Activated CD4-positive, alpha-beta memory T cell treated with anti-CD3 and anti-CD28 coated beads, Interleukin-2, amount 10 ng/mL, durations not matched to agents 7 days and 5 days (primary cell): ENCODE results near the gene ZFP30. TPM values are rescaled to one million over a fixed set of nuclear protein-coding genes. Genes with fewer than 3 reads are reported as not detected.
A peak's percentile ranks its signal among the peaks of the same experiment; 100 is the strongest.

Experiments
- CTCF ChIA-PET: fragments of 350-600 bp; sonication (Branson Sonifier 250); formaldehyde crosslinking; loops from one replicate; lab custom pipeline; 2021; ENCODE audit warnings: antibody characterized with exemption, inconsistent platforms; lab: Charles Lee
- POLR2A ChIA-PET: fragments of 350-600 bp; sonication (Branson Sonifier 250); formaldehyde crosslinking; loops from one replicate; lab custom pipeline; 2021; ENCODE audit warnings: antibody characterized with exemption; lab: Charles Lee
- DNase-seq: peaks from one replicate; pipeline ENCODE4 v3.0.0-alpha.2; 2020
- H3K27ac Mint-ChIP-seq: one replicate; pipeline ENCODE4 v1.8.0; 2021; ENCODE audit warnings: mild to moderate bottlenecking, mixed read lengths
- H3K27me3 Mint-ChIP-seq: one replicate; pipeline ENCODE4 v1.8.0; 2021; ENCODE audit warnings: mixed read lengths
- H3K36me3 Mint-ChIP-seq: one replicate; pipeline ENCODE4 v1.8.0; 2021; ENCODE audit warnings: low read depth, mixed read lengths
- H3K4me1 Mint-ChIP-seq: one replicate; pipeline ENCODE4 v1.8.0; 2021; ENCODE audit warnings: mixed read lengths
- H3K4me3 Mint-ChIP-seq: one replicate; pipeline ENCODE4 v1.8.0; 2021; ENCODE audit warnings: mild to moderate bottlenecking, mixed read lengths
- H3K9me3 Mint-ChIP-seq: one replicate; pipeline ENCODE4 v1.8.0; 2021; ENCODE audit warnings: mixed read lengths
- total RNA-seq, 2 experiments: library from RNA; stranded (reverse); gene quantifications; one replicate each; pipeline ENCODE4 v1.2.3, GENCODE V29; 2021

ZFP30 gene
- total RNA-seq, 2 experiments from 2014 or later, result 11.9 to 14.2 TPM

GRCh38 chr19:37635076-37636056 lies 19.9 kb downstream of the ZFP30 start:
- POLR2A ChIA-PET, result no interaction called here

GRCh38 chr19:37594982-37595382 lies 60.3 kb downstream of the ZFP30 start:
- peak; percentile 61 for DNase-seq
- H3K27me3 Mint-ChIP-seq, result no peaks in the 10 kb centered on the region
- H3K4me1 Mint-ChIP-seq, result peaks cover 17% of the 10 kb centered on the region
- peak overlapping the region; percentile 80 for H3K27ac Mint-ChIP-seq
- ChIA-PET POLR2A (interaction anchor here (1.2 to 2.6 kb wide), 7 partner anchors 60 to 908 kb away, joined by 4 to 11 read pairs (median 5); partner anchors contain the start of genes ZFP30, ZNF527, ZNF567 and ZNF569), CTCF (interaction anchor here (0.6 to 1.6 kb wide), 6 partner anchors 10 to 277 kb away, joined by 3 to 7 read pairs (median 3); partner anchors contain the start of genes ZNF527 and ZNF573)
- H3K36me3 Mint-ChIP-seq, result peaks cover 12% of the 10 kb centered on the region
- peaks cover 32% of the 10 kb centered on the region for H3K9me3 Mint-ChIP-seq
- H3K4me3 Mint-ChIP-seq, result peak overlapping the region; percentile 90

More at GRCh38 chr19:37635076-37636056, 19.9 kb downstream of the ZFP30 start:
- Mint-ChIP-seq H3K36me3 (peaks cover 51% of the 10 kb centered on the region), H3K4me1 (no peaks in the 10 kb centered on the region), H3K9me3 (peaks cover 57% of the 10 kb centered on the region), H3K27ac (no peak overlapping the region), H3K4me3 (no peak overlapping the region), H3K27me3 (no peaks in the 10 kb centered on the region)
- CTCF ChIA-PET, result no interaction called here
- DNase-seq, result no peak

GRCh38 chr19:37594304-37594981 lies 60.8 kb downstream of the ZFP30 start, which contains the start of the genes ZNF540 and ZNF571:
TSS of gene ZNF540 (plus strand) at chr19:37594876. CDS start at chr19:37598448, 3,572 bp downstream.
TSS of gene ZNF571 (minus strand) at chr19:37594792. CDS start at chr19:37586676, 8,116 bp downstream.
- peak; percentile 91 for DNase-seq
- Mint-ChIP-seq H3K4me3 (peak within 1 kb of the TSS; percentile 90), H3K27me3 (no peaks in the 10 kb centered on the region), H3K9me3 (peaks cover 29% of the 10 kb centered on the region), H3K27ac (peak within 1 kb of the TSS; percentile 80), H3K4me1 (peaks cover 17% of the 10 kb centered on the region), H3K36me3 (peaks cover 12% of the 10 kb centered on the region)
- CTCF ChIA-PET, result interaction anchor here (0.7 to 1.6 kb wide), 5 partner anchors 11 to 679 kb away, joined by 3 to 7 read pairs (median 3); partner anchors contain the start of genes ZNF527, ZNF568, ZNF573 and ZNF829
- POLR2A ChIA-PET, result interaction anchor here (0.7 to 2.6 kb wide), 8 partner anchors 61 to 907 kb away, joined by 4 to 11 read pairs (median 5); partner anchors contain the start of genes ZFP30, ZNF383, ZNF527 and ZNF567

GRCh38 chr19:37593996-37594303 lies 61.3 kb downstream of the ZFP30 start:
- no peaks in the 10 kb centered on the region for H3K27me3 Mint-ChIP-seq
- CTCF ChIA-PET, result interaction anchor here (1.0 to 1.6 kb wide), 2 partner anchors 223 to 678 kb away, joined by 3 to 7 read pairs; partner anchors contain the start of genes ZNF527, ZNF568 and ZNF829
- H3K9me3 Mint-ChIP-seq, result peaks cover 32% of the 10 kb centered on the region
- H3K36me3 Mint-ChIP-seq, result peaks cover 12% of the 10 kb centered on the region
- POLR2A ChIA-PET, result interaction anchor here (0.7 to 2.6 kb wide), 7 partner anchors 61 to 907 kb away, joined by 4 to 11 read pairs (median 5); partner anchors contain the start of genes ZFP30, ZNF383, ZNF527 and ZNF567
- DNase-seq, result no peak
- peaks cover 17% of the 10 kb centered on the region for H3K4me1 Mint-ChIP-seq
- H3K4me3 Mint-ChIP-seq, result peak overlapping the region; percentile 90
- H3K27ac Mint-ChIP-seq, result peak overlapping the region; percentile 80

DNA sequence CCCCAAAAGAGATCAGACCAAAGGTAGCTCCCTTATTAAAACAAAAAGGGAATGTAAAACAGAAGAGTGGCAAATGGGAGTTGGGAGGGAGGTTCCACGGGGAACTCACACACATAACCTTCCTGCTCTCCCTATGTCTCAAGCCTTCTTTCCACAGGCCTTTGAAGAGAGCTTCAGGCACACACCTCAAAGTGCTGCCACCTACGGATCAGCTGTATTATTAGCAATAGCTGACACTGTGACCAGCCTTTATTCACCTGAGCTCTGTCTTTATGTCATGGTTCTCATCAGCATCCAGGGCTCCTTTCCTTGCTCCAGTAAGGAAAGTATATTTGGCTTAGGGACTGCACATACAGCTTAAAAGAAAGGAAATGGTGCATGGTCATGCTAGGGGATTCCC lies 71.9 kb downstream of the ZFP30 start:
- H3K36me3 Mint-ChIP-seq, result peaks cover 44% of the 10 kb centered on the region
- H3K4me3 Mint-ChIP-seq, result no peak overlapping the region
- H3K9me3 Mint-ChIP-seq, result peaks cover 53% of the 10 kb centered on the region
- ChIA-PET POLR2A (no interaction called here), CTCF (no interaction called here)
- no peak for DNase-seq
- H3K27me3 Mint-ChIP-seq, result no peaks in the 10 kb centered on the region
- no peaks in the 10 kb centered on the region for H3K4me1 Mint-ChIP-seq
- H3K27ac Mint-ChIP-seq, result no peak overlapping the region

DNA sequence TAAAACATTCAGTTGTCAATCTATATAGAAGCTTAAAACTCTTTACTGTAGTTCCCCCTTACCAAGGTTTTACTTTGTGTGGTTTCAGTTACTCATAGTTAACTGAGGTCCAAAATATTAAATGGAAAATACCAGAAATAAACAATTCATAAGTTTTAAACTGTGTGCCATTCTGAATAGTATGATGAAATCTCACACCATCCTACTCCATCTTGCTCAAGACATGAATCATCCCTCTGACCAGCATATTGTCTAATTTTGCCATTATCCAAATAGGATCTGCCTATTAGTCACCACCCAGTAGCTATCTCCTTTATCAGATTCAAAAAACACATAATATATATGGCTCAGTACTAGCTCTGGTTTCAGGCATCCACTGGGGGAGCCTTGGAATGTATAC lies 83.1 kb downstream of the ZFP30 start:
- no peaks in the 10 kb centered on the region for H3K4me1 Mint-ChIP-seq
- peaks cover 27% of the 10 kb centered on the region for H3K36me3 Mint-ChIP-seq
- H3K27me3 Mint-ChIP-seq, result no peaks in the 10 kb centered on the region
- H3K27ac Mint-ChIP-seq, result no peak overlapping the region
- DNase-seq, result no peak
- CTCF ChIA-PET, result no interaction called here
- H3K9me3 Mint-ChIP-seq, result peaks cover 62% of the 10 kb centered on the region
- H3K4me3 Mint-ChIP-seq, result no peak overlapping the region
- POLR2A ChIA-PET, result no interaction called here

- Mint-ChIP-seq H3K27ac (no peak overlapping the region), H3K4me3 (no peak overlapping the region), H3K4me1 (no peaks in the 10 kb centered on the region), H3K27me3 (no peaks in the 10 kb centered on the region), H3K36me3 (peaks cover 39% of the 10 kb centered on the region), H3K9me3 (peaks cover 76% of the 10 kb centered on the region)
- no peak for DNase-seq
- ChIA-PET CTCF (no interaction called here), POLR2A (no interaction called here)
Measured at GRCh38 chr19:37565370-37565669, 89.9 kb downstream of the ZFP30 start.

DNA sequence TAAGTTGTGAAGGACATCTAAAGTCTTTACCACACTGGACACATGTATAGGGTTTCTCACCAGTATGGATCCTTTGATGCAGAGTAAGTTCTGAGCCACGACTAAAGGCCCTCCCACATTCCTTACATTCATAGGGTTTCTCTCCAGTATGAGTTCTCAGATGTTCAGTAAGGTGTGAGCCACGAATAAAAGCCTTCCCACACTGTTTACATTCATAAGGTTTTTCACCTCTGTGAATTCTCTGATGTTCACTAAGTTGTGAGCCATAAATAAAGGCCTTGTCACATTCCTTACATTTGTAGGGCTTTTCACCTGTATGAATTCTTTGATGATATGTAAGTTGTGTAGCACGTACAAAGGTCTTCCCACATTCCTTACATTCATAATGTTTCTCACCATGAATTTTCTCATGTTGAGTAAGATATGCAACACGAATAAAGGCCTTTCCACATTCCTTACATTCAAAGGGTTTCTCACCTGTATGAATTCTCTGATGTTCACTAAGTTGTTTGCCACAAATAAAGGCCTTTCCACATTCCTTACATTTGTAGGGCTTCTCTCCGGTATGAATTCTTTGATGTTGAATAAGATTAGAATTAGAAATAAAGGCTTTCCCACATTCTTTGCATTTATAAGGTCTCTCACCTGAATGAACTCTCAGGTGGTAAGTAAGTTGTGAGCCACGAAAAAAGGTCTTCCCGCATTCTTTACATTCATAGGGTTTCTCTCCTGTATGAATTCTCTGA lies 90.5 kb downstream of the ZFP30 start:
- no peak for DNase-seq
- H3K9me3 Mint-ChIP-seq, result peaks cover 71% of the 10 kb centered on the region
- H3K27ac Mint-ChIP-seq, result no peak overlapping the region
- no peak overlapping the region for H3K4me3 Mint-ChIP-seq
- CTCF ChIA-PET, result no interaction called here
- H3K27me3 Mint-ChIP-seq, result no peaks in the 10 kb centered on the region
- H3K36me3 Mint-ChIP-seq, result peaks cover 36% of the 10 kb centered on the region
- no peaks in the 10 kb centered on the region for H3K4me1 Mint-ChIP-seq
- POLR2A ChIA-PET, result no interaction called here

Other genes starting within 250 kb of the ZFP30 start
- gene ZNF569, start 188.0 kb downstream of the ZFP30 start, total RNA-seq, result 1 to 10 TPM; 6.4 to 7.6 TPM
- gene ZNF570, start 186.1 kb downstream of the ZFP30 start, total RNA-seq, result 1 to 10 TPM; 5.0 to 5.7 TPM
- gene ZNF793, start 148.5 kb downstream of the ZFP30 start, total RNA-seq, result 1 to 10 TPM; 2.1 to 2.3 TPM
- gene ZNF571, start 60.7 kb downstream of the ZFP30 start, total RNA-seq, result 1 to 10 TPM; 1.5 to 2.9 TPM
- gene ZNF540, start 60.6 kb downstream of the ZFP30 start, total RNA-seq, result 1 to 10 TPM; 1.4 to 1.5 TPM
- 1 to 10 TPM; 4.0 to 5.1 TPM for gene ZNF607, start 64.3 kb upstream of the ZFP30 start, total RNA-seq
- gene ZNF573, start 124.1 kb upstream of the ZFP30 start, total RNA-seq, result 1 to 10 TPM; 6.0 to 6.5 TPM